ENCODE measurements around the gene MROH2B. TPM values are rescaled to one million over a fixed set of nuclear protein-coding genes. Genes with fewer than 3 reads are reported as not detected.

The MROH2B gene
- total RNA-seq, 1 experiment from 2014 or later, result not detected

DNA sequence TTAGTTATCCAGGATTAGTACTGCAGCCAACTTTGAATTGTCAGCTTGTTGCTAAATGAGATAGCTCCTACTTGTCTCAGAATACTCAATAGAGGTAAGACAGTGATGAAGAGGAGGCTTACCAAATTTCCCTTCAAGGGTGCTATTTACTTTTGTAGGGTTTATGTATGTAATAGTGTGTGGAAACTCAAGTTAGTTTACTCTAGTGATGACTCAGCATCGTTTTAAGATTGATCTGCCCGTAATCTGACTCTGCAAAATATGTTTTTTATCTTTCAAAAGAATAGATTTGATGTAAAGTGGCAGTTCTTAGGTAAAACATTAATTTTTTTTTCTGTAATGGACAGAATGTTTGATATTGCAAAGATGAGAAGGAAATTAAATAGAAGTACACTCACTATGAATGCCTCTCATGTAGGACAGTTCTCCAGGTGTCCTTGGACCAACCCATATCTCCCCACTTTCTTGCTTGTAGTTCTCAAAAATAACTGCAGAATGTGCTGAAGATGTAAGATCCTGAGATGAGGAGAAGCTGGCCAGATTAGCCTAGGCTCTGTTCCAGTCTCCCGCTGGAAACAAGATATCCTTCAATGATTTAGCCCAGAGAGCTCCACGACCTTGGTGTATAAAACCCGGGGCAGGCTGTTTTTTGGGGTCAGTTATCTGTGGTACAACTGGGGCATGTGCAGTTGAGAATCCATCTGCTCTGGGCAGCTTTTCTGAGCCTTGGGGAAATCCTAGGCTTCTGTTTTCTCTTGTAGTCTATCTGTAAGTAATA, 24.4 kb upstream of the MROH2B start:
- CTCF ChIA-PET, result no interaction called here
- POLR2A ChIA-PET, result no interaction called here
- ATAC-seq (no peak), DNase-seq (ENCODE audit: low read depth, low spot score) (no peak)
- RAD21 ChIA-PET (ENCODE audit: low non-redundant PET in 1 of 2, low total read pairs in 2 of 2, uncharacterized antibody in 2 of 2, unreplicated experiment in 2 of 2), result no interaction called here
- no peaks in the 10 kb centered on the region for H3K79me2 ChIP-seq (ENCODE audit: insufficient read depth, low read length)
- no TSS peak for BruUV-seq (replicated peaks)
- peak overlapping the region; percentile 37 for H2AFZ ChIP-seq (ENCODE audit: low read depth, low read length, poor library complexity, severe bottlenecking)
- H3K9ac ChIP-seq (ENCODE audit: low read length), result no peak overlapping the region
- no peak overlapping the region for H3K4me2 ChIP-seq (ENCODE audit: low read length)
- H3K36me3 ChIP-seq (ENCODE audit: control insufficient read depth in 1 of 2, insufficient read depth in 2 of 2, low read length in 2 of 2), result no peaks in the 10 kb centered on the region
- H3K27ac ChIP-seq (ENCODE audit: low read depth, low read length), result no peak overlapping the region
- H3K4me3 ChIP-seq (replicated peaks in 1 of 2; ENCODE audit: low read depth in 1 of 2, low read length in 2 of 2), result no peak overlapping the region
- peaks cover 0 to 3% of the 10 kb centered on the region in 2 experiments; a peak in 1 of 4 replicates for H3K4me1 ChIP-seq (ENCODE audit: control insufficient read depth in 1 of 2, insufficient read depth in 2 of 2, low read length in 2 of 2)
- TF ChIP-seq EZH2 (IDR thresholded peaks at IDR 0.05) (no peak), POLR2AphosphoS5 (IDR thresholded peaks at IDR 0.05; ENCODE audit: low read depth, low read length) (no peak), CBX3 (IDR thresholded peaks at IDR 0.05; ENCODE audit: low read depth) (no peak), SP1 (IDR thresholded peaks at IDR 0.05; ENCODE audit: low read depth) (no peak), ZNF274 (IDR thresholded peaks at IDR 0.05; ENCODE audit: low read depth, low read length) (no peak), EZH2phosphoT487 (IDR thresholded peaks at IDR 0.05; ENCODE audit: borderline replicate concordance) (no peak)
- TF ChIP-seq, protein P1, sequence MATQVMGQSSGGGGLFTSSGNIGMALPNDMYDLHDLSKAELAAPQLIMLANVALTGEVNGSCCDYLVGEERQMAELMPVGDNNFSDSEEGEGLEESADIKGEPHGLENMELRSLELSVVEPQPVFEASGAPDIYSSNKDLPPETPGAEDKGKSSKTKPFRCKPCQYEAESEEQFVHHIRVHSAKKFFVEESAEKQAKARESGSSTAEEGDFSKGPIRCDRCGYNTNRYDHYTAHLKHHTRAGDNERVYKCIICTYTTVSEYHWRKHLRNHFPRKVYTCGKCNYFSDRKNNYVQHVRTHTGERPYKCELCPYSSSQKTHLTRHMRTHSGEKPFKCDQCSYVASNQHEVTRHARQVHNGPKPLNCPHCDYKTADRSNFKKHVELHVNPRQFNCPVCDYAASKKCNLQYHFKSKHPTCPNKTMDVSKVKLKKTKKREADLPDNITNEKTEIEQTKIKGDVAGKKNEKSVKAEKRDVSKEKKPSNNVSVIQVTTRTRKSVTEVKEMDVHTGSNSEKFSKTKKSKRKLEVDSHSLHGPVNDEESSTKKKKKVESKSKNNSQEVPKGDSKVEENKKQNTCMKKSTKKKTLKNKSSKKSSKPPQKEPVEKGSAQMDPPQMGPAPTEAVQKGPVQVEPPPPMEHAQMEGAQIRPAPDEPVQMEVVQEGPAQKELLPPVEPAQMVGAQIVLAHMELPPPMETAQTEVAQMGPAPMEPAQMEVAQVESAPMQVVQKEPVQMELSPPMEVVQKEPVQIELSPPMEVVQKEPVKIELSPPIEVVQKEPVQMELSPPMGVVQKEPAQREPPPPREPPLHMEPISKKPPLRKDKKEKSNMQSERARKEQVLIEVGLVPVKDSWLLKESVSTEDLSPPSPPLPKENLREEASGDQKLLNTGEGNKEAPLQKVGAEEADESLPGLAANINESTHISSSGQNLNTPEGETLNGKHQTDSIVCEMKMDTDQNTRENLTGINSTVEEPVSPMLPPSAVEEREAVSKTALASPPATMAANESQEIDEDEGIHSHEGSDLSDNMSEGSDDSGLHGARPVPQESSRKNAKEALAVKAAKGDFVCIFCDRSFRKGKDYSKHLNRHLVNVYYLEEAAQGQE (IDR thresholded peaks at IDR 0.05; ENCODE audit: low read depth), result no peak
- TF ChIP-seq, protein P2, sequence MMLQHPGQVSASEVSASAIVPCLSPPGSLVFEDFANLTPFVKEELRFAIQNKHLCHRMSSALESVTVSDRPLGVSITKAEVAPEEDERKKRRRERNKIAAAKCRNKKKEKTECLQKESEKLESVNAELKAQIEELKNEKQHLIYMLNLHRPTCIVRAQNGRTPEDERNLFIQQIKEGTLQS (IDR thresholded peaks at IDR 0.05), result no peak
- H3K9me3 ChIP-seq (ENCODE audit: control insufficient read depth in 1 of 2, insufficient read depth in 1 of 2, low read depth in 1 of 2, low read length in 2 of 2), result no peaks in the 10 kb centered on the region
- intact Hi-C loops (cut with micrococcal nuclease), result no loop called here
- H4K20me1 ChIP-seq (ENCODE audit: insufficient read depth), result no peaks in the 10 kb centered on the region
- H3K9me2 ChIP-seq (ENCODE audit: insufficient read depth), result no peaks in the 10 kb centered on the region
- H3K27me3 ChIP-seq (ENCODE audit: insufficient read depth, low read length), result no peaks in the 10 kb centered on the region

All from HCT116 (cell line).